ENCODE data around the gene VANGL1.

DNA sequence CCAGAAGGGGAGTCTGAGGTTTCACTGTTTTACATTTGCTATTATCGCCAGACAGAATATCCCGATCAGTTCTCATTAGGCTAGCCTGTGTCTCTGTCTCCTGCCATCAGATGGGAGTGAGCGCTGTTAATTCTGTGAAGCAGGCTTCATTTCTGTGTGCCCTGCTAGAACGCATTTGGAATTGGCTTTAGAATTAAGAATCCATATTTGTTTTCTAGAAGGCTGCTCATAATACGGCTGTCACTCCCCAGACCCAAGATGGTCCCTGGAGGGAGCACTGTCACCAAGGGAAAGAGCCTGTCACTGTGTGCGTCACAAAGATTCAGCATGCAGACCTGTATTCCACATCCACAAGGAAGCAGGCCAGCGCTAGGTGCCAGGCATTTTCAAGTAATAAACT is 77.5 kb downstream of the VANGL1 start:
- TF ChIP-seq, protein P1, sequence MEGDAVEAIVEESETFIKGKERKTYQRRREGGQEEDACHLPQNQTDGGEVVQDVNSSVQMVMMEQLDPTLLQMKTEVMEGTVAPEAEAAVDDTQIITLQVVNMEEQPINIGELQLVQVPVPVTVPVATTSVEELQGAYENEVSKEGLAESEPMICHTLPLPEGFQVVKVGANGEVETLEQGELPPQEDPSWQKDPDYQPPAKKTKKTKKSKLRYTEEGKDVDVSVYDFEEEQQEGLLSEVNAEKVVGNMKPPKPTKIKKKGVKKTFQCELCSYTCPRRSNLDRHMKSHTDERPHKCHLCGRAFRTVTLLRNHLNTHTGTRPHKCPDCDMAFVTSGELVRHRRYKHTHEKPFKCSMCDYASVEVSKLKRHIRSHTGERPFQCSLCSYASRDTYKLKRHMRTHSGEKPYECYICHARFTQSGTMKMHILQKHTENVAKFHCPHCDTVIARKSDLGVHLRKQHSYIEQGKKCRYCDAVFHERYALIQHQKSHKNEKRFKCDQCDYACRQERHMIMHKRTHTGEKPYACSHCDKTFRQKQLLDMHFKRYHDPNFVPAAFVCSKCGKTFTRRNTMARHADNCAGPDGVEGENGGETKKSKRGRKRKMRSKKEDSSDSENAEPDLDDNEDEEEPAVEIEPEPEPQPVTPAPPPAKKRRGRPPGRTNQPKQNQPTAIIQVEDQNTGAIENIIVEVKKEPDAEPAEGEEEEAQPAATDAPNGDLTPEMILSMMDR (IDR thresholded peaks at IDR 0.05): no peak
- TF ChIP-seq POLR2A (IDR thresholded peaks at IDR 0.05): no peak

Measured in vagina (tissue), 2 donors.